Nephron (organoid): Measurements from ENCODE around the gene PRR20A.
"Not testable (repeated sequence)": the region's sequence is repeated elsewhere in the genome, so short reads cannot be mapped to it uniquely, and the experiment has no call there.

ENCODE experiments used
- H3K27ac Mint-ChIP-seq, 3 experiments: 2 replicates each; pipeline ENCODE4 v1.8.0; 2020; ENCODE audit warnings: mixed read lengths in 3 of 3, mild to moderate bottlenecking in 2 of 3, moderate library complexity in 1 of 3
- H3K27me3 Mint-ChIP-seq: 2 replicates; pipeline ENCODE4 v1.8.0; 2021; ENCODE audit warnings: low read depth, mild to moderate bottlenecking, moderate library complexity, mixed read lengths
- H3K36me3 Mint-ChIP-seq: 2 replicates; pipeline ENCODE4 v1.8.0; 2020; ENCODE audit warnings: low read depth, mixed read lengths
- H3K4me1 Mint-ChIP-seq: 2 replicates; pipeline ENCODE4 v1.8.0; 2020; ENCODE audit warnings: mixed read lengths
- H3K4me3 Mint-ChIP-seq, 3 experiments: 2 replicates each; pipeline ENCODE4 v1.8.0; 2020; ENCODE audit warnings: mild to moderate bottlenecking in 3 of 3, mixed read lengths in 3 of 3, moderate library complexity in 2 of 3
- H3K9me3 Mint-ChIP-seq: 2 replicates; pipeline ENCODE4 v1.8.0; 2020; ENCODE audit warnings: mixed read lengths
- TF ChIP-seq, protein P1 (sequence below), 3 experiments: fragments of 200-600 bp; sonication (generic); IDR thresholded peaks; one replicate each; pipeline ENCODE4 v1.5.0; 2021; ENCODE audit warnings: antibody characterized with exemption in 3 of 3; ENCODE audit not compliant: unreplicated experiment in 3 of 3

The PRR20A gene

GRCh38 chr13:57140235-57140968, at the start of gene PRR20A:
PRR20A (plus strand) TSS chr13:57140918; CDS start chr13:57141305, 387 bp downstream.
- not testable (repeated sequence) for H3K27me3 Mint-ChIP-seq, H3K27ac Mint-ChIP-seq, H3K4me1 Mint-ChIP-seq, H3K4me3 Mint-ChIP-seq, H3K36me3 Mint-ChIP-seq, H3K9me3 Mint-ChIP-seq

DNA sequence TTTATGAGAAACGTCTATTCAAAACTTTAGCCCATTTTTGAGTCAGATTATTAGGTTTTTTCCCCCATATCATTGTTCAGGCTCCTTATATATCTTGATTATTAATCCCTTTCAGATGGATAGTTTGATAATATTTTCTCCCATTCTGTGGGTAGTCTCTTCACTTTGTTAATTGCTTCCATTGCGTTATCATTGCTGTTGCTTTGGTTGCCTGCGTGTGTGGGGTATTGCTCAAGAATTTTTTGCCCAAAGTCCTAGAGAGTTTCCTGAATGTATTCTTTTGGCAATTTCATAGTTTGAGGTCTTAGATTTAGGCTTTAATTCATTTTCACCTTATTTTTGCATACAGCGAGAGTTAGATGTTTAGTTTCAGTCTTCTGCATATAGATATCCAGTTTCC, 25.8 kb upstream of the PRR20A start:
- H3K9me3 Mint-ChIP-seq = peaks cover 17% of the 10 kb centered on the region
- H3K36me3 Mint-ChIP-seq = no peaks in the 10 kb centered on the region
- TF ChIP-seq, protein P1, sequence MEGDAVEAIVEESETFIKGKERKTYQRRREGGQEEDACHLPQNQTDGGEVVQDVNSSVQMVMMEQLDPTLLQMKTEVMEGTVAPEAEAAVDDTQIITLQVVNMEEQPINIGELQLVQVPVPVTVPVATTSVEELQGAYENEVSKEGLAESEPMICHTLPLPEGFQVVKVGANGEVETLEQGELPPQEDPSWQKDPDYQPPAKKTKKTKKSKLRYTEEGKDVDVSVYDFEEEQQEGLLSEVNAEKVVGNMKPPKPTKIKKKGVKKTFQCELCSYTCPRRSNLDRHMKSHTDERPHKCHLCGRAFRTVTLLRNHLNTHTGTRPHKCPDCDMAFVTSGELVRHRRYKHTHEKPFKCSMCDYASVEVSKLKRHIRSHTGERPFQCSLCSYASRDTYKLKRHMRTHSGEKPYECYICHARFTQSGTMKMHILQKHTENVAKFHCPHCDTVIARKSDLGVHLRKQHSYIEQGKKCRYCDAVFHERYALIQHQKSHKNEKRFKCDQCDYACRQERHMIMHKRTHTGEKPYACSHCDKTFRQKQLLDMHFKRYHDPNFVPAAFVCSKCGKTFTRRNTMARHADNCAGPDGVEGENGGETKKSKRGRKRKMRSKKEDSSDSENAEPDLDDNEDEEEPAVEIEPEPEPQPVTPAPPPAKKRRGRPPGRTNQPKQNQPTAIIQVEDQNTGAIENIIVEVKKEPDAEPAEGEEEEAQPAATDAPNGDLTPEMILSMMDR (IDR thresholded peaks at IDR 0.05; ENCODE audit: unreplicated experiment in 3 of 3) = no peak

GRCh38 chr13:57123681-57124080, 17.0 kb upstream of the PRR20A start:
- H3K4me3 Mint-ChIP-seq = no peak overlapping the region
- peaks cover 20% of the 10 kb centered on the region for H3K4me1 Mint-ChIP-seq
- H3K27ac Mint-ChIP-seq = peak overlapping the region in 2 of 3 experiments; percentile 34 to 77
- H3K27me3 Mint-ChIP-seq = no peaks in the 10 kb centered on the region
- TF ChIP-seq, protein P1 (IDR thresholded peaks at IDR 0.05; ENCODE audit: unreplicated experiment in 3 of 3) = no peak
- no peaks in the 10 kb centered on the region for H3K9me3 Mint-ChIP-seq
- H3K36me3 Mint-ChIP-seq = no peaks in the 10 kb centered on the region

More for the DNA sequence above, 25.8 kb upstream of the PRR20A start:
- no peaks in the 10 kb centered on the region for H3K27me3 Mint-ChIP-seq
- H3K4me3 Mint-ChIP-seq = no peak overlapping the region
- no peaks in the 10 kb centered on the region for H3K4me1 Mint-ChIP-seq
- H3K27ac Mint-ChIP-seq = no peak overlapping the region

- H3K4me1 Mint-ChIP-seq = peaks cover 3% of the 10 kb centered on the region
- H3K27me3 Mint-ChIP-seq = no peaks in the 10 kb centered on the region
- TF ChIP-seq, protein P1 (IDR thresholded peaks at IDR 0.05; ENCODE audit: unreplicated experiment in 3 of 3) = no peak
- H3K27ac Mint-ChIP-seq = no peak overlapping the region
- H3K4me3 Mint-ChIP-seq = no peak overlapping the region
- no peaks in the 10 kb centered on the region for H3K9me3 Mint-ChIP-seq
- no peaks in the 10 kb centered on the region for H3K36me3 Mint-ChIP-seq
These were observed 11.8 kb upstream of the PRR20A start for GRCh38 chr13:57128909-57129308.

- H3K4me1 Mint-ChIP-seq = no peaks in the 10 kb centered on the region
- no peak overlapping the region for H3K27ac Mint-ChIP-seq
- H3K36me3 Mint-ChIP-seq = no peaks in the 10 kb centered on the region
- no peak overlapping the region for H3K4me3 Mint-ChIP-seq
- H3K9me3 Mint-ChIP-seq = no peaks in the 10 kb centered on the region
- TF ChIP-seq, protein P1 (IDR thresholded peaks at IDR 0.05; ENCODE audit: unreplicated experiment in 3 of 3) = no peak
- H3K27me3 Mint-ChIP-seq = no peaks in the 10 kb centered on the region
These were observed 4.6 kb upstream of the PRR20A start for GRCh38 chr13:57136093-57136492.

DNA sequence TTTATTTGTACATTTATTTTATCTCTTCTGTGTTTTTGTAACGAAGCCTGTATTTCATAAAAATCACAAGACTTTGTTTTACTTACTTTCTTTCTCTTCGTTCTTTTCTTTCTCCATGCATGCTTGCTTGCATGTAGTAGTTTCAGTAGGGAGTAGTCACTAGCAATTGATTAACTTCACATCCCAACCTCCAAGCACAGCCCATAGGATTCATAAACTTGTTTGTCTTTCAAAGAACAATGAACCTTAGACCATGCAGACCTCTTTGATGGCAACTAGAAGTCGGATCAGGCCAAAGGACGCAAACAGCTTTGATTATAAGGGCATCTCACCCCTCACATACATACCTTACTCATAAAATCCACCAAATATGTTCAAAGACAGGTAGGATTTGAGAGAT, 3.1 kb upstream of the PRR20A start:
- peak overlapping the region; percentile 50 to 71 (median 57) for H3K4me3 Mint-ChIP-seq
- H3K36me3 Mint-ChIP-seq = no peaks in the 10 kb centered on the region
- no peaks in the 10 kb centered on the region for H3K4me1 Mint-ChIP-seq
- H3K9me3 Mint-ChIP-seq = no peaks in the 10 kb centered on the region
- H3K27me3 Mint-ChIP-seq = no peaks in the 10 kb centered on the region
- TF ChIP-seq, protein P1 (IDR thresholded peaks at IDR 0.05; ENCODE audit: unreplicated experiment in 3 of 3) = no peak
- peak overlapping the region; percentile 59 to 85 (median 77) for H3K27ac Mint-ChIP-seq
